Stimulated activated naive CD8-positive, alpha-beta T cell treated with anti-CD3 and anti-CD28 coated beads, Interleukin-15, Interleukin-2, amounts not matched to agents 100 ng/mL and 50 ng/mL, for 24 hours (primary cell): ENCODE data around the gene ADAMTS17.

Source experiments
- H3K27ac Mint-ChIP-seq: one replicate; pipeline ENCODE4 v1.8.0; 2021; ENCODE audit warnings: mild to moderate bottlenecking, mixed read lengths
- H3K27me3 Mint-ChIP-seq: one replicate; pipeline ENCODE4 v1.8.0; 2021; ENCODE audit warnings: mixed read lengths
- H3K36me3 Mint-ChIP-seq: one replicate; pipeline ENCODE4 v1.8.0; 2021; ENCODE audit warnings: low read depth, mixed read lengths
- H3K4me1 Mint-ChIP-seq: one replicate; pipeline ENCODE4 v1.8.0; 2021; ENCODE audit warnings: low read depth, mixed read lengths
- H3K4me3 Mint-ChIP-seq: one replicate; pipeline ENCODE4 v1.8.0; 2021; ENCODE audit warnings: mild to moderate bottlenecking, mixed read lengths
- H3K9me3 Mint-ChIP-seq: one replicate; pipeline ENCODE4 v1.8.0; 2021; ENCODE audit warnings: mixed read lengths

Gene ADAMTS17

GRCh38 chr15:100333236-100333635, 8.5 kb downstream of the ADAMTS17 start:
- Mint-ChIP-seq H3K4me1 (peaks cover 58% of the 10 kb centered on the region), H3K27ac (no peak overlapping the region)

GRCh38 chr15:100332721-100333120, 9.1 kb downstream of the ADAMTS17 start:
- Mint-ChIP-seq H3K27ac (no peak overlapping the region), H3K4me1 (peaks cover 58% of the 10 kb centered on the region), H3K9me3 (no peaks in the 10 kb centered on the region), H3K4me3 (no peak overlapping the region), H3K27me3 (peaks cover 3% of the 10 kb centered on the region), H3K36me3 (no peaks in the 10 kb centered on the region)

More at GRCh38 chr15:100333236-100333635, 8.5 kb downstream of the ADAMTS17 start:
- Mint-ChIP-seq H3K36me3 (no peaks in the 10 kb centered on the region), H3K4me3 (no peak overlapping the region), H3K9me3 (no peaks in the 10 kb centered on the region), H3K27me3 (peaks cover 3% of the 10 kb centered on the region)

- Mint-ChIP-seq H3K9me3 (no peaks in the 10 kb centered on the region), H3K27me3 (peaks cover 3% of the 10 kb centered on the region), H3K36me3 (no peaks in the 10 kb centered on the region), H3K4me3 (no peak overlapping the region), H3K4me1 (peaks cover 58% of the 10 kb centered on the region), H3K27ac (no peak overlapping the region)
These were observed 9.5 kb downstream of the ADAMTS17 start for GRCh38 chr15:100332231-100332630.

- Mint-ChIP-seq H3K4me1 (peaks cover 55% of the 10 kb centered on the region), H3K9me3 (no peaks in the 10 kb centered on the region), H3K36me3 (no peaks in the 10 kb centered on the region), H3K27ac (no peak overlapping the region), H3K27me3 (peaks cover 3% of the 10 kb centered on the region), H3K4me3 (peak overlapping the region; percentile 45)
These were observed 11.1 kb downstream of the ADAMTS17 start for GRCh38 chr15:100330629-100331215.

- Mint-ChIP-seq H3K36me3 (no peaks in the 10 kb centered on the region), H3K9me3 (no peaks in the 10 kb centered on the region), H3K27me3 (peaks cover 3% of the 10 kb centered on the region), H3K4me3 (peak overlapping the region; percentile 45), H3K27ac (no peak overlapping the region), H3K4me1 (peaks cover 50% of the 10 kb centered on the region)
These were observed 11.6 kb downstream of the ADAMTS17 start for GRCh38 chr15:100330221-100330620.

- H3K27ac Mint-ChIP-seq: no peak overlapping the region
- no peaks in the 10 kb centered on the region for H3K27me3 Mint-ChIP-seq
- no peaks in the 10 kb centered on the region for H3K9me3 Mint-ChIP-seq
- H3K4me3 Mint-ChIP-seq: no peak overlapping the region
- H3K4me1 Mint-ChIP-seq: peaks cover 38% of the 10 kb centered on the region
- H3K36me3 Mint-ChIP-seq: no peaks in the 10 kb centered on the region
These were observed 13.0 kb downstream of the ADAMTS17 start for GRCh38 chr15:100328796-100329195.

- Mint-ChIP-seq H3K4me1 (no peaks in the 10 kb centered on the region), H3K9me3 (no peaks in the 10 kb centered on the region), H3K4me3 (no peak overlapping the region), H3K27me3 (no peaks in the 10 kb centered on the region), H3K36me3 (peaks cover 7% of the 10 kb centered on the region), H3K27ac (no peak overlapping the region)
These were observed 22.9 kb downstream of the ADAMTS17 start for GRCh38 chr15:100318880-100319279.

- no peak overlapping the region for H3K27ac Mint-ChIP-seq
These were observed 26.9 kb downstream of the ADAMTS17 start for GRCh38 chr15:100314809-100315400.

GRCh38 chr15:100311833-100312476, 29.8 kb downstream of the ADAMTS17 start:
- H3K9me3 Mint-ChIP-seq: peaks cover 6% of the 10 kb centered on the region
- H3K27ac Mint-ChIP-seq: no peak overlapping the region
- no peaks in the 10 kb centered on the region for H3K27me3 Mint-ChIP-seq
- H3K36me3 Mint-ChIP-seq: peaks cover 5% of the 10 kb centered on the region
- no peak overlapping the region for H3K4me3 Mint-ChIP-seq
- H3K4me1 Mint-ChIP-seq: peaks cover 5% of the 10 kb centered on the region

More at GRCh38 chr15:100314809-100315400, 26.9 kb downstream of the ADAMTS17 start:
- H3K4me3 Mint-ChIP-seq: no peak overlapping the region
- H3K4me1 Mint-ChIP-seq: no peaks in the 10 kb centered on the region
- H3K9me3 Mint-ChIP-seq: peaks cover 6% of the 10 kb centered on the region
- no peaks in the 10 kb centered on the region for H3K27me3 Mint-ChIP-seq
- peaks cover 5% of the 10 kb centered on the region for H3K36me3 Mint-ChIP-seq

GRCh38 chr15:100311154-100311625, 30.6 kb downstream of the ADAMTS17 start:
- no peak overlapping the region for H3K27ac Mint-ChIP-seq
- no peak overlapping the region for H3K4me3 Mint-ChIP-seq
- no peaks in the 10 kb centered on the region for H3K27me3 Mint-ChIP-seq
- H3K36me3 Mint-ChIP-seq: peaks cover 5% of the 10 kb centered on the region
- peaks cover 5% of the 10 kb centered on the region for H3K4me1 Mint-ChIP-seq
- peaks cover 6% of the 10 kb centered on the region for H3K9me3 Mint-ChIP-seq

GRCh38 chr15:100310513-100311153, 31.1 kb downstream of the ADAMTS17 start:
- Mint-ChIP-seq H3K4me3 (no peak overlapping the region), H3K27me3 (no peaks in the 10 kb centered on the region), H3K4me1 (peaks cover 5% of the 10 kb centered on the region), H3K27ac (no peak overlapping the region), H3K36me3 (peaks cover 5% of the 10 kb centered on the region), H3K9me3 (peaks cover 6% of the 10 kb centered on the region)

- H3K36me3 Mint-ChIP-seq: peaks cover 5% of the 10 kb centered on the region
- H3K4me1 Mint-ChIP-seq: peaks cover 5% of the 10 kb centered on the region
- H3K27ac Mint-ChIP-seq: no peak overlapping the region
- no peak overlapping the region for H3K4me3 Mint-ChIP-seq
- H3K9me3 Mint-ChIP-seq: peaks cover 6% of the 10 kb centered on the region
- no peaks in the 10 kb centered on the region for H3K27me3 Mint-ChIP-seq
These were observed 31.8 kb downstream of the ADAMTS17 start for GRCh38 chr15:100310041-100310405.

- no peaks in the 10 kb centered on the region for H3K27me3 Mint-ChIP-seq
- H3K27ac Mint-ChIP-seq: no peak overlapping the region
- peaks cover 6% of the 10 kb centered on the region for H3K9me3 Mint-ChIP-seq
- peaks cover 5% of the 10 kb centered on the region for H3K4me1 Mint-ChIP-seq
- peaks cover 5% of the 10 kb centered on the region for H3K36me3 Mint-ChIP-seq
- no peak overlapping the region for H3K4me3 Mint-ChIP-seq
These were observed 32.4 kb downstream of the ADAMTS17 start for GRCh38 chr15:100309109-100310040.

GRCh38 chr15:100308608-100309007, 33.2 kb downstream of the ADAMTS17 start:
- H3K36me3 Mint-ChIP-seq: peaks cover 5% of the 10 kb centered on the region
- H3K27me3 Mint-ChIP-seq: no peaks in the 10 kb centered on the region
- H3K4me3 Mint-ChIP-seq: no peak overlapping the region
- H3K9me3 Mint-ChIP-seq: peaks cover 6% of the 10 kb centered on the region
- peaks cover 5% of the 10 kb centered on the region for H3K4me1 Mint-ChIP-seq
- no peak overlapping the region for H3K27ac Mint-ChIP-seq
